Measurements from ENCODE around the gene TMEM17.

The TMEM17 gene

GRCh38 chr2:62462211-62462610 is 43.8 kb downstream of the TMEM17 start:
- H3K4me3 ChIP-seq (ENCODE audit: low read depth, low read length), result no peak overlapping the region
- no peak for TF ChIP-seq CTCF (IDR thresholded peaks at IDR 0.05; ENCODE audit: low read depth, low read length, missing control alignments)
- DNase-seq (ENCODE audit: low read depth), result no peak

- DNase-seq (ENCODE audit: low read depth), result no peak
- no peak for TF ChIP-seq CTCF (IDR thresholded peaks at IDR 0.05; ENCODE audit: low read depth, low read length, missing control alignments)
- H3K4me3 ChIP-seq (ENCODE audit: low read depth, low read length), result no peak overlapping the region
These were observed 44.3 kb downstream of the TMEM17 start for GRCh38 chr2:62461707-62462106.

GRCh38 chr2:62461017-62461553 is 44.9 kb downstream of the TMEM17 start:
- DNase-seq (ENCODE audit: low read depth), result no peak
- TF ChIP-seq CTCF (IDR thresholded peaks at IDR 0.05; ENCODE audit: low read depth, low read length, missing control alignments), result no peak
- H3K4me3 ChIP-seq (ENCODE audit: low read depth, low read length), result no peak overlapping the region

- no peak overlapping the region for H3K4me3 ChIP-seq (ENCODE audit: low read depth, low read length)
- no peak for TF ChIP-seq CTCF (IDR thresholded peaks at IDR 0.05; ENCODE audit: low read depth, low read length, missing control alignments)
- DNase-seq (ENCODE audit: low read depth), result no peak
These were observed 45.8 kb downstream of the TMEM17 start for GRCh38 chr2:62460175-62460574.

- H3K4me3 ChIP-seq (ENCODE audit: low read depth, low read length), result no peak overlapping the region
- TF ChIP-seq CTCF (IDR thresholded peaks at IDR 0.05; ENCODE audit: low read depth, low read length, missing control alignments), result no peak
- no peak for DNase-seq (ENCODE audit: low read depth)
These were observed 46.3 kb downstream of the TMEM17 start for GRCh38 chr2:62459672-62460071.

GRCh38 chr2:62459106-62459505 is 46.9 kb downstream of the TMEM17 start:
- no peak overlapping the region for H3K4me3 ChIP-seq (ENCODE audit: low read depth, low read length)
- TF ChIP-seq CTCF (IDR thresholded peaks at IDR 0.05; ENCODE audit: low read depth, low read length, missing control alignments), result no peak
- no peak for DNase-seq (ENCODE audit: low read depth)

GRCh38 chr2:62458671-62459081 is 47.3 kb downstream of the TMEM17 start:
- H3K4me3 ChIP-seq (ENCODE audit: low read depth, low read length), result no peak overlapping the region
- no peak for DNase-seq (ENCODE audit: low read depth)
- no peak for TF ChIP-seq CTCF (IDR thresholded peaks at IDR 0.05; ENCODE audit: low read depth, low read length, missing control alignments)
